Coronary artery (tissue), 2 donors: ENCODE data around the gene SNX2.

Experiments used
- DNase-seq: peaks from one replicate; pipeline ENCODE4 v3.0.0-alpha.2; 2017; ENCODE audit warnings: low spot score
- H3K27ac ChIP-seq, 2 donors: fragments of 200-600 bp; sonication (generic); one replicate each; pipeline ENCODE4 v1.5.1; 2016 to 2019
- H3K4me3 ChIP-seq: fragments of 200-600 bp; sonication (generic); 2 replicates; pipeline ENCODE4 v1.5.1; 2016; ENCODE audit warnings: mild to moderate bottlenecking, moderate library complexity
- TF ChIP-seq, protein P1 (sequence below): fragments of 200-600 bp; sonication (generic); IDR thresholded peaks from one replicate; pipeline ENCODE4 v1.5.1; 2019; ENCODE audit warnings: antibody characterized with exemption

SNX2 gene

DNA sequence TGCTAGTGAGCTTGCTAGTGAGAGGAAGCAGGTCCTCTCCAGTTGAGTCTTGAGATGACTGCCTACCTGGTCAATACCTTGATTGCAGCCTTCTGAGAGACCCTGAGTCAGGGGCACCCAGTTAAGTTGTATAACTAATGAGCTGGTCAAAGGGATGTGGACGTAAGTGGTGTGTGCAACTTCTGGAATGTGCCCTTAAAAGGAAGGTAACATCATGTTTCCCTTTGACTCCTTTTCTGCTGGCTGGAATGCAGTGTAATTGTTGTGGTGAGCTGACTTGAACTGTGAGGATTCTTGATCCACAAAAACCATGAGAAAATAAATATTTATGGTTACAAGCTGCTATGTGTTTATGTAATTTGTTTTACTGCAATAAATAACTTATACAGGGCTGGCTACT lies 2.4 kb upstream of the SNX2 start:
- TF ChIP-seq, protein P1, sequence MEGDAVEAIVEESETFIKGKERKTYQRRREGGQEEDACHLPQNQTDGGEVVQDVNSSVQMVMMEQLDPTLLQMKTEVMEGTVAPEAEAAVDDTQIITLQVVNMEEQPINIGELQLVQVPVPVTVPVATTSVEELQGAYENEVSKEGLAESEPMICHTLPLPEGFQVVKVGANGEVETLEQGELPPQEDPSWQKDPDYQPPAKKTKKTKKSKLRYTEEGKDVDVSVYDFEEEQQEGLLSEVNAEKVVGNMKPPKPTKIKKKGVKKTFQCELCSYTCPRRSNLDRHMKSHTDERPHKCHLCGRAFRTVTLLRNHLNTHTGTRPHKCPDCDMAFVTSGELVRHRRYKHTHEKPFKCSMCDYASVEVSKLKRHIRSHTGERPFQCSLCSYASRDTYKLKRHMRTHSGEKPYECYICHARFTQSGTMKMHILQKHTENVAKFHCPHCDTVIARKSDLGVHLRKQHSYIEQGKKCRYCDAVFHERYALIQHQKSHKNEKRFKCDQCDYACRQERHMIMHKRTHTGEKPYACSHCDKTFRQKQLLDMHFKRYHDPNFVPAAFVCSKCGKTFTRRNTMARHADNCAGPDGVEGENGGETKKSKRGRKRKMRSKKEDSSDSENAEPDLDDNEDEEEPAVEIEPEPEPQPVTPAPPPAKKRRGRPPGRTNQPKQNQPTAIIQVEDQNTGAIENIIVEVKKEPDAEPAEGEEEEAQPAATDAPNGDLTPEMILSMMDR, result no peak
- H3K4me3 ChIP-seq, result no peak overlapping the region
- DNase-seq, result no peak
- no peak overlapping the region for H3K27ac ChIP-seq

DNA sequence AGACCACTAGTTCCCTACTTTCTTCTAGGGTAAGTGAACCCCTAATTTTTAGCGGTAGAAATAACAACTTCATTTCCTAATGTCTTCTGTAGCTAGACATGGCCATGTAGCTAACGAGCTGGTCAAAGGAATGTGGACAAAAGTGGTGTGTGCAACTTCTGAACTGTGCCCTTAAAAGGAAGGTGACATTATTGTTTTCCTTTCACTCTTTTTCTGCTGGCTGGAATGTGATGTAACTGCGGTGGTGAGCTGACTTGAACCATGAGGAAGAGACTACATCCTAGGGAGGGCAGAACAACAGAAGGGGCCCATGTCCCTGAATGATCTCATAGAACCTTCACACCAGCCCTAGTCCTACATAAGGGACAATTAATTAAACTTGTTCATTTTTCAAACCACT lies 1.3 kb upstream of the SNX2 start:
- DNase-seq, result no peak
- Histone ChIP-seq H3K4me3 (no peak overlapping the region), H3K27ac (no peak overlapping the region)
- TF ChIP-seq, protein P1, result no peak

- H3K4me3 ChIP-seq, result peak overlapping the region; percentile 96
- TF ChIP-seq, protein P1, result no peak
- peak overlapping the region; percentile 22 to 95 for H3K27ac ChIP-seq
- no peak for DNase-seq
Measured at GRCh38 chr5:122774519-122774860, 390 bp upstream of the SNX2 start.

DNA sequence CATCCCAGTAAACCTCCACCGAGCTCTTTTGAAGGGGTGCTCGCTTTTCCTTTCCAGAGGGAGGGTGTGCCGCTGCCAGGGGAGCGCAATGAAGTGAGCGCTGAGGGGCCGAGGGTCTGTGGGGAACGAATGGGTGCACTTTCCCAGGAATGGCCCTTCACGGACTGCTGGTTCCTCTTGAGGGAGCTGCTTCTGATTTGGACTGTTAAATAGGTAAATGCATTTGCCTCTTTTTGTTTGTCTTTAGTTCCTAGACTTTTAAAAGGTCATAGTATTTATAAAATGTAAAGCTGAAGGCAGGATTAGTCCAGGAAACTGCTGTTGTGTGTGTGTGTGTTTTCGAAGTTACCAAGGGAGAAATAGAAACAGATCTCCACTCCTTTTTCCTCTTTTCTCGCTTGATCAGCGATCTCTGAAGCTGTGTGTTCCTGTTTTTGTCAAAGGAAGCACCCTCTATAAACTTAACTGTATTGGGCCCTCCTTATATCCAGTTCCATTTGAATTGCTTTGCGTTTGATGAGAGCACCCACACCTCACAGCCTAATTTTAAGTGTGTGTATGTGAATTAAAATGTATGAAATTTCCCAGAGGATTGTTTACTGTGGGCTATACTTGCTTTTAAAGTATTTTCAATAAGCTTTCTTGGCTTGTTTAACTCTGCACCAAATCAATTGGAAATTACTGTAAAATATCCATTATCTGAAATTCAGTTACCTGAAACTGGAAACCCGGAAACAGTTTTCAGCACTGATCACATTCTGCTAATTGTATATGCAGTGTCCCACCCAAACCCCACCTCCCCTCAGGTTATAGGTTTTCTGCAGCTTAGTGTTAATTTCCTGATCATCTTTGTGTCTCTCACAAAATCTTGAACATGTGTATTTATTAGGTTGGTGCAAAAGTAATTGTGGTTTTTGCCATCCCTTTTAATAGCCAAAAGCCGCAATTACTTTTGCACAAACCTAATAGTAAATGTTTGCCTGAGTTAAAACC lies 966 bp downstream of the SNX2 start:
- Histone ChIP-seq H3K27ac (peak overlapping the region; percentile 85 to 95), H3K4me3 (peak overlapping the region; percentile 96)
- TF ChIP-seq, protein P1, result no peak
- DNase-seq, result no peak

DNA sequence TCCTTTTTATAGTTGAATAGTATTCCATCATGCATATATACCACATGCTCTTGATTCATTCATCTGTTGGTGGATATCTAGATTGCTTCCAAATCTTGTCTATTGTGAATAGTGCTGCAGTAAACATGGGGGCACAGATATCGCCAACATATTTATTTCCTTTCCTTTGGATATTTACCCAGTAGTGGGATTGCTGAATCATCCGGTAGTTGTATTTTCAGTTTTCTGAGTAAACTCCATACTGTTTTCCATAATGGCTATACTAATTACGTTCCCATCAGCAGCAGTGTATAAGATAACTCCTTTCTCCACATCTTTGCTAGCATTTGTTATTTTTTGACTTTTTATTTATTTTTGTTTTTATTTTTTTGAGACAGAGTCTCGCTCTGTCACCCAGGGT lies 3.3 kb downstream of the SNX2 start:
- no peak for DNase-seq
- TF ChIP-seq, protein P1, result no peak
- H3K27ac ChIP-seq, result no peak overlapping the region
- no peak overlapping the region for H3K4me3 ChIP-seq

DNA sequence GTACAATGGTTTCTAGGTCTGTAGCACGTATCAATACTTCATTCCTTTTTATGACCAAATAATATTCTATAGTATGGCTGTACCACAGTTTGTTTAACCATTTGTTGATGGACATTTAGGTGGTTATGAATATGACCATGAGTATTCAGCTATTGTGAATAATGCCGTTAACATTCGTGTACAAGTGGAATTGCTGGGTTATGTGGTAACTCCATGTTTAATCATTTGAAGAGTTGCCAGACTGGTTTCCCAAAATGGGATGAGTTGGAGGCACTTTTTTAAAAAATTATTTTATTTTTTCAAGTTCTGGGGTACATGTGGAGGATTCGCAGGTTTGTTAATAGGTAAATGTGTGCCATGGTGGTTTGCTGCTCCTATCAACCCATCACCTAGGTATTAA lies 4.6 kb downstream of the SNX2 start:
- DNase-seq, result no peak
- Histone ChIP-seq H3K27ac (no peak overlapping the region), H3K4me3 (no peak overlapping the region)
- TF ChIP-seq, protein P1, result no peak

DNA sequence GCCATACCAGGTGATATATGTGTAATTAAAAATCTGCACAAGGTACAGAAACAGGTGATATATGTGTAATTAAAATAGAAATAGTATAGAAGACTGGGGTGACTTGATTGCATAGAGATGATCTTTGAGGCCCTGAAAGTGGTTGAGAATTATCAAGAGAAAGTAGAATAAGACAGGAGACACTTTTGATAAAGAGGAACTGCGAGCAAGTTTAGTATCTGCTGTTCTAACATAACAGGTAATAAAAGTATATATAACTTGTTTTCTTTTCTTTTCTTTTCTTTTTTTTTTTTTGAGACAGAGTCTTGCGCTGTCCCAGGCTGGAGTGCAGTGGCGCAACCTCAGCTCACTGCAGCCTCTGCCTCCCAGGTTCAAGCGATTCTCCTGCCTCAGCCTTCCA lies 5.4 kb downstream of the SNX2 start:
- no peak overlapping the region for H3K4me3 ChIP-seq
- DNase-seq, result no peak
- H3K27ac ChIP-seq, result no peak overlapping the region
- TF ChIP-seq, protein P1, result no peak
